ENCODE results near the gene SPINK13. TPM values are rescaled to one million over a fixed set of nuclear protein-coding genes. Genes with fewer than 3 reads are reported as not detected.

SPINK13 gene
- total and polyA plus RNA-seq, 2 of the 4 experiments (the other 2 are of a cell fraction), result not detected

- Histone ChIP-seq H4K20me1 (ENCODE audit: insufficient read depth, low read length) (no peaks in the 10 kb centered on the region), H2BK15ac (ENCODE audit: low read depth, low read length) (no peak overlapping the region), H3K4me2 (ENCODE audit: low read depth, low read length) (no peak overlapping the region), H3K14ac (replicated peaks; ENCODE audit: low read depth, low read length) (no peak overlapping the region), H3K27ac (ENCODE audit: insufficient read depth, low read length) (no peak overlapping the region), H3K79me1 (ENCODE audit: low read depth in 1 of 2, low read length in 2 of 2) (no peaks in the 10 kb centered on the region), H3K9ac (ENCODE audit: low read depth, low read length) (no peak overlapping the region), H3K56ac (ENCODE audit: extremely low read depth, insufficient read depth, low read length) (no peak overlapping the region), H2BK120ac (ENCODE audit: low read depth, low read length) (no peak overlapping the region), H3K4ac (ENCODE audit: low read depth, low read length) (no peak overlapping the region), H4K91ac (ENCODE audit: insufficient read depth, low read depth, low read length) (no peak overlapping the region), H3K23ac (ENCODE audit: low read depth, low read length) (no peak overlapping the region), H2AK5ac (ENCODE audit: low read depth, low read length) (no peak overlapping the region), H3K36me3 (ENCODE audit: control insufficient read depth, insufficient read depth, low read length) (no peaks in the 10 kb centered on the region), H2BK5ac (ENCODE audit: low read depth, low read length, poor library complexity, severe bottlenecking) (no peak overlapping the region), H3K4me3 (ENCODE audit: insufficient read depth, low read depth, low read length) (no peak overlapping the region), H3K9me3 (ENCODE audit: control insufficient read depth, insufficient read depth, low read length) (no peaks in the 10 kb centered on the region), H2BK20ac (ENCODE audit: low read depth, low read length) (no peak overlapping the region), H4K8ac (ENCODE audit: low read depth in 2 of 2, low read length in 2 of 2) (no peak overlapping the region), H2AFZ (replicated peaks; ENCODE audit: low read length, poor library complexity) (no peak overlapping the region), H2AK9ac (replicated peaks; ENCODE audit: low read depth, low read length, poor library complexity) (no peak overlapping the region), H3K18ac (ENCODE audit: low read depth, low read length) (no peak overlapping the region), H3K9me1 (ENCODE audit: insufficient read depth, low read length) (no peaks in the 10 kb centered on the region), H3K4me1 (ENCODE audit: control insufficient read depth, insufficient read depth, low read length) (no peaks in the 10 kb centered on the region), H3K27me3 (ENCODE audit: control insufficient read depth, insufficient read depth, low read length) (no peaks in the 10 kb centered on the region), H4K5ac (ENCODE audit: low read depth, low read length) (no peak overlapping the region)
- BruUV-seq (replicated peaks), result no TSS peak
- dilution Hi-C loops (cut with HindIII; ENCODE audit: low sequenced_read_pairs, unreplicated experiment), result no loop called here
- TF ChIP-seq RFX5 (IDR thresholded peaks at IDR 0.05; ENCODE audit: low read depth, low read length), result no peak
- no peak for TF ChIP-seq RAD21 (IDR thresholded peaks at IDR 0.05; ENCODE audit: low read length)
- no peak for TF ChIP-seq CHD1 (IDR thresholded peaks at IDR 0.05; ENCODE audit: low read depth, low read length)
- TF ChIP-seq FOS (IDR thresholded peaks at IDR 0.05; ENCODE audit: low read depth, low read length), result no peak
- no peak for TF ChIP-seq RCOR1 (IDR thresholded peaks at IDR 0.05; ENCODE audit: insufficient replicate concordance, low read length)
- TF ChIP-seq ELK1 (IDR thresholded peaks at IDR 0.05; ENCODE audit: borderline replicate concordance, low read depth, low read length), result no peak
- no peak for TF ChIP-seq USF2 (IDR thresholded peaks at IDR 0.05; ENCODE audit: low read depth, low read length)
- TF ChIP-seq MAZ (IDR thresholded peaks at IDR 0.05; ENCODE audit: borderline replicate concordance, low read depth, low read length), result no peak
- TF ChIP-seq POLR2A (IDR thresholded peaks at IDR 0.05; ENCODE audit: low read depth, low read length), result no peak
- no peak for TF ChIP-seq BHLHE40 (IDR thresholded peaks at IDR 0.05; ENCODE audit: low read depth, low read length)
- no peak for TF ChIP-seq MXI1 (IDR thresholded peaks at IDR 0.05; ENCODE audit: borderline replicate concordance, low read depth, low read length)
- no peak for TF ChIP-seq SMC3 (IDR thresholded peaks at IDR 0.05; ENCODE audit: low read depth, low read length)
- no peak for TF ChIP-seq CEBPB (IDR thresholded peaks at IDR 0.05; ENCODE audit: low read depth, low read length)
- no peak for TF ChIP-seq MAFK (IDR thresholded peaks at IDR 0.05; ENCODE audit: low read depth, low read length)
- no peak for TF ChIP-seq NFE2L2 (IDR thresholded peaks at IDR 0.05; ENCODE audit: low read depth, low read length)
- intact Hi-C loops (cut with micrococcal nuclease), result no loop called here
- in situ Hi-C loops (cut with MboI; ENCODE audit: low sequenced_read_pairs), result no loop called here
- POLR2A ChIA-PET (ENCODE audit: unreplicated experiment), result no interaction called here
- CTCF ChIA-PET, result no interaction called here
- no peak for DNase-seq
- WGBS, 2 experiments (ENCODE audit: extremely low coverage in 2 of 2, insufficient read length in 1 of 2), result 100% methylated on average over 1 of the region's 7 CpGs; no CpG with 5 or more reads in 1 of the 2 experiments
- no peak for ATAC-seq (ENCODE audit: low read depth)
These were observed 38.4 kb upstream of the SPINK13 start for GRCh38 chr5:148230240-148230639.
